Activated naive CD8-positive, alpha-beta T cell treated with anti-CD3 and anti-CD28 coated beads, Interleukin-2, amount 10 ng/mL, durations not matched to agents 7 days and 5 days (primary cell): ENCODE results near the gene ARFGAP1. TPM values are rescaled to one million over a fixed set of nuclear protein-coding genes. Genes with fewer than 3 reads are reported as not detected.

Experiments used
- ATAC-seq: fragments of 150-1000 bp; cut with Tn5 transposase; one replicate; pipeline ENCODE4 v1.10.0; 2021; ENCODE audit warnings: low read depth, moderate library complexity
- POLR2A ChIA-PET: fragments of 350-600 bp; sonication (Branson Sonifier 250); formaldehyde crosslinking; loops from one replicate; lab custom pipeline; 2021; ENCODE audit warnings: antibody characterized with exemption; lab: Charles Lee
- DNase-seq: peaks from one replicate; pipeline ENCODE4 v3.0.0; 2021
- H3K27ac Mint-ChIP-seq: one replicate; pipeline ENCODE4 v1.8.0; 2022; ENCODE audit warnings: mild to moderate bottlenecking, mixed read lengths
- H3K27me3 Mint-ChIP-seq: one replicate; pipeline ENCODE4 v1.8.0; 2022; ENCODE audit warnings: mild to moderate bottlenecking, moderate library complexity, mixed read lengths
- H3K36me3 Mint-ChIP-seq: one replicate; pipeline ENCODE4 v1.8.0; 2021; ENCODE audit warnings: mild to moderate bottlenecking, mixed read lengths
- H3K4me1 Mint-ChIP-seq: one replicate; pipeline ENCODE4 v1.8.0; 2021; ENCODE audit warnings: mixed read lengths
- H3K4me3 Mint-ChIP-seq: one replicate; pipeline ENCODE4 v1.8.0; 2022; ENCODE audit warnings: mild to moderate bottlenecking, moderate library complexity, mixed read lengths
- H3K9me3 Mint-ChIP-seq: one replicate; pipeline ENCODE4 v1.8.0; 2021; ENCODE audit warnings: mixed read lengths
- total RNA-seq, 2 experiments: library from RNA; stranded (reverse); gene quantifications; one replicate each; pipeline ENCODE4 v1.2.3, GENCODE V29; 2021

Gene ARFGAP1
- total RNA-seq, 2 experiments from 2014 or later, result 86.1 to 87.6 TPM

- H3K27me3 Mint-ChIP-seq, result peaks cover 34% of the 10 kb centered on the region
- peak; percentile 57 for ATAC-seq
Observed at GRCh38 chr20:63234693-63235398, 37.8 kb upstream of the ARFGAP1 start.

DNA sequence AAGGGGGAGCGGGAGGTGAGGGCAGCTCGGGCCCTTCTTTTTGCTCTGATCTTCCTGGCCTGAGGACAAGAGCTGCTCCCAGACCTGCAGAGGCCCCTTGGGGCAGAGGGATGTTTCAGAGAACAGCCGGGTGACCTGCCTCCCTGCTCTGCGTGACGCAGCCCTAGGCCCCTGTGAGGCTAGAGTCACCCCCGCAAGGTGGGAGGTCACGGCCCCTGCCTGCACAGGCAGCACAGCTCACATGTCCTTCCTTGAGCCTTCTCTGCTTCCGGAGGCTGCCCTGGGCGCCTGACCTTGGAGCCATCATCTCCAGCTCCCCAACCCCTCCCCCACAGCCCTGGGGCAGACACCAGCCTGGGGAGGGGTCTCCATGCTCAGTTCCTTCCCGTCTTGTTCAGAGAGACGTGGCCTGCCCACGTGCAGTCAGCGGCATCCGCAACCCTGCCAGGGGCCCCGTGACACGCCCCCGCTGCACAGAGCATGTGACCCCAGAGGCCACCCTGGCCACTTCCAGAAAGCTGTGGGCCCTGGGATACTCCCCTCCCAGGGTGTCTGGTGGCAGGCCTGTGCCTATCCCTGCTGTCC, 37.1 kb upstream of the ARFGAP1 start, which contains the start of gene BIRC7:
Gene BIRC7 (plus strand): TSS at position 507 of the 585 bp plus-strand sequence. CDS start 192 bp downstream, outside the sequence.
- ATAC-seq (no peak), DNase-seq (no peak)
- Mint-ChIP-seq H3K9me3 (no peaks in the 10 kb centered on the region), H3K4me1 (no peaks in the 10 kb centered on the region), H3K4me3 (no peak within 1 kb of the TSS), H3K36me3 (no peaks in the 10 kb centered on the region), H3K27ac (no peak within 1 kb of the TSS), H3K27me3 (peaks cover 28% of the 10 kb centered on the region)
- POLR2A ChIA-PET, result no interaction called here

More at GRCh38 chr20:63234693-63235398, 37.8 kb upstream of the ARFGAP1 start:
- Mint-ChIP-seq H3K27ac (no peak overlapping the region), H3K4me3 (no peak overlapping the region), H3K4me1 (no peaks in the 10 kb centered on the region), H3K36me3 (no peaks in the 10 kb centered on the region), H3K9me3 (no peaks in the 10 kb centered on the region)
- DNase-seq, result no peak
- POLR2A ChIA-PET, result no interaction called here

GRCh38 chr20:63236116-63236837, 36.3 kb upstream of the ARFGAP1 start:
- POLR2A ChIA-PET, result no interaction called here
- H3K4me3 Mint-ChIP-seq, result no peak overlapping the region
- DNase-seq (no peak), ATAC-seq (no peak)
- H3K9me3 Mint-ChIP-seq, result no peaks in the 10 kb centered on the region
- H3K27ac Mint-ChIP-seq, result no peak overlapping the region
- peaks cover 21% of the 10 kb centered on the region for H3K27me3 Mint-ChIP-seq
- no peaks in the 10 kb centered on the region for H3K4me1 Mint-ChIP-seq
- H3K36me3 Mint-ChIP-seq, result no peaks in the 10 kb centered on the region

- no peak for ATAC-seq
- Mint-ChIP-seq H3K9me3 (no peaks in the 10 kb centered on the region), H3K4me3 (no peak overlapping the region), H3K27me3 (peaks cover 5% of the 10 kb centered on the region), H3K27ac (no peak overlapping the region), H3K4me1 (no peaks in the 10 kb centered on the region), H3K36me3 (no peaks in the 10 kb centered on the region)
- POLR2A ChIA-PET, result no interaction called here
- DNase-seq, result no peak
Observed at GRCh38 chr20:63238031-63238430, 34.6 kb upstream of the ARFGAP1 start.

GRCh38 chr20:63238514-63239125, 34.0 kb upstream of the ARFGAP1 start:
- POLR2A ChIA-PET, result no interaction called here
- DNase-seq (no peak), ATAC-seq (no peak)
- Mint-ChIP-seq H3K27ac (no peak overlapping the region), H3K27me3 (peaks cover 5% of the 10 kb centered on the region), H3K36me3 (no peaks in the 10 kb centered on the region), H3K4me3 (no peak overlapping the region), H3K9me3 (no peaks in the 10 kb centered on the region), H3K4me1 (no peaks in the 10 kb centered on the region)

DNA sequence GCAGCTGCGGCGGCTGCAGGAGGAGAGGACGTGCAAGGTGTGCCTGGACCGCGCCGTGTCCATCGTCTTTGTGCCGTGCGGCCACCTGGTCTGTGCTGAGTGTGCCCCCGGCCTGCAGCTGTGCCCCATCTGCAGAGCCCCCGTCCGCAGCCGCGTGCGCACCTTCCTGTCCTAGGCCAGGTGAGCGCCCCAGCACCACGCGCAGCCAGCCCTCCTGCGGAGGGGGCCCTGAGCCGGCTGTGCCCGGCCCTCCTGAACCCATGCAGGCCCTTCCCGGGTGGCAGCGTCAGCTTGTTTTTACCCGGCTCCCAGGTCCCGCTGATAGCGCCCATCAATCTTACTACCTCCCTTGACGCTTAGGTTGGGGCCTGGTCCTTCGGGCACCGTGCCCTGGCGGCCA, 33.2 kb upstream of the ARFGAP1 start:
- POLR2A ChIA-PET, result no interaction called here
- Mint-ChIP-seq H3K27ac (no peak overlapping the region), H3K27me3 (peaks cover 3% of the 10 kb centered on the region), H3K36me3 (no peaks in the 10 kb centered on the region), H3K9me3 (no peaks in the 10 kb centered on the region), H3K4me1 (no peaks in the 10 kb centered on the region), H3K4me3 (no peak overlapping the region)
- DNase-seq, result no peak
- no peak for ATAC-seq

DNA sequence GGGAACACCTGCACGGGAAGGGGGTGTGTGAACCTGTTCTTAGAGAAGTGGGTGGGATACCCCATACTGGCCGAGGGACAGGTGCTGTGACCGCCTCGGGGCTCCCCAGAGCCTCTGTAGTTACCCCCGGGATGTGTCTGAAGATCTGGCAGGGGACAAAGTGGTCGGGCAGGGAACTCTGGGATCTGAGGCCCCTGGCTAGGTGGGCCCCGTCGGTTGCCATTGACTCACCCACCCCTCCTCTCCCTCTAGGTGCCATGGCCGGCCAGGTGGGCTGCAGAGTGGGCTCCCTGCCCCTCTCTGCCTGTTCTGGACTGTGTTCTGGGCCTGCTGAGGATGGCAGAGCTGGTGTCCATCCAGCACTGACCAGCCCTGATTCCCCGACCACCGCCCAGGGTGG, 32.6 kb upstream of the ARFGAP1 start:
- DNase-seq (no peak), ATAC-seq (no peak)
- no peaks in the 10 kb centered on the region for H3K36me3 Mint-ChIP-seq
- H3K27ac Mint-ChIP-seq, result no peak overlapping the region
- H3K27me3 Mint-ChIP-seq, result no peaks in the 10 kb centered on the region
- H3K4me3 Mint-ChIP-seq, result no peak overlapping the region
- H3K4me1 Mint-ChIP-seq, result no peaks in the 10 kb centered on the region
- POLR2A ChIA-PET, result no interaction called here
- no peaks in the 10 kb centered on the region for H3K9me3 Mint-ChIP-seq

DNA sequence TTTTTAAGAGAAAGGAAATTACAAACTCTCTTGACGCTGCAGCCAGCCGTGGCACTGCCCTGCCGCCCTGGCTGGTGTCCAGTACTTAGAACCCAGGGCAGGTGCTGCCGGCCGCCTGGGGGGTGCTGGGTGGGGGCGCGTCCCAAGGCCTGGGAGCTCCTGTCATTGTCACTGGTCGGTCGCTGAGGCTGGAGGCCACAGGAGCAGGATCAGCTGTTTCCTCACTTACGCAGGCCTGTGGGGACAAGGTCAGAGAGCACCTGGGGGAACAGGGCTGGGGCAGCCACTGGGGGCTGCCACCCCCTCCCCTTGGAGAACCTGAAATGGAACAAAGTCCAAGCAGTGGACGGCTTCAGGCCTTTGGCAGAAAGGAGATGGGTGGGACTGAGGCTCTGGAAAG, 31.3 kb upstream of the ARFGAP1 start:
- Mint-ChIP-seq H3K9me3 (no peaks in the 10 kb centered on the region), H3K27ac (no peak overlapping the region), H3K27me3 (peaks cover 4% of the 10 kb centered on the region), H3K4me3 (no peak overlapping the region), H3K4me1 (no peaks in the 10 kb centered on the region), H3K36me3 (no peaks in the 10 kb centered on the region)
- no peak for ATAC-seq
- POLR2A ChIA-PET, result no interaction called here
- DNase-seq, result no peak

GRCh38 chr20:63242736-63243135, 29.9 kb upstream of the ARFGAP1 start:
- Mint-ChIP-seq H3K4me3 (no peak overlapping the region), H3K27me3 (peaks cover 4% of the 10 kb centered on the region), H3K36me3 (no peaks in the 10 kb centered on the region), H3K27ac (no peak overlapping the region), H3K9me3 (no peaks in the 10 kb centered on the region), H3K4me1 (no peaks in the 10 kb centered on the region)
- DNase-seq, result no peak
- no peak for ATAC-seq
- POLR2A ChIA-PET, result no interaction called here

- no peak overlapping the region for H3K4me3 Mint-ChIP-seq
- H3K27me3 Mint-ChIP-seq, result peaks cover 8% of the 10 kb centered on the region
- H3K9me3 Mint-ChIP-seq, result no peaks in the 10 kb centered on the region
- H3K4me1 Mint-ChIP-seq, result no peaks in the 10 kb centered on the region
- POLR2A ChIA-PET, result no interaction called here
- no peak overlapping the region for H3K27ac Mint-ChIP-seq
- DNase-seq, result no peak
- no peak for ATAC-seq
- H3K36me3 Mint-ChIP-seq, result no peaks in the 10 kb centered on the region
Observed at GRCh38 chr20:63243604-63244247, 28.9 kb upstream of the ARFGAP1 start.

GRCh38 chr20:63244468-63244867, 28.1 kb upstream of the ARFGAP1 start:
- H3K9me3 Mint-ChIP-seq, result no peaks in the 10 kb centered on the region
- H3K27ac Mint-ChIP-seq, result no peak overlapping the region
- H3K36me3 Mint-ChIP-seq, result no peaks in the 10 kb centered on the region
- no peak overlapping the region for H3K4me3 Mint-ChIP-seq
- ATAC-seq, result no peak
- peaks cover 9% of the 10 kb centered on the region for H3K27me3 Mint-ChIP-seq
- DNase-seq, result no peak
- POLR2A ChIA-PET, result no interaction called here
- H3K4me1 Mint-ChIP-seq, result no peaks in the 10 kb centered on the region

DNA sequence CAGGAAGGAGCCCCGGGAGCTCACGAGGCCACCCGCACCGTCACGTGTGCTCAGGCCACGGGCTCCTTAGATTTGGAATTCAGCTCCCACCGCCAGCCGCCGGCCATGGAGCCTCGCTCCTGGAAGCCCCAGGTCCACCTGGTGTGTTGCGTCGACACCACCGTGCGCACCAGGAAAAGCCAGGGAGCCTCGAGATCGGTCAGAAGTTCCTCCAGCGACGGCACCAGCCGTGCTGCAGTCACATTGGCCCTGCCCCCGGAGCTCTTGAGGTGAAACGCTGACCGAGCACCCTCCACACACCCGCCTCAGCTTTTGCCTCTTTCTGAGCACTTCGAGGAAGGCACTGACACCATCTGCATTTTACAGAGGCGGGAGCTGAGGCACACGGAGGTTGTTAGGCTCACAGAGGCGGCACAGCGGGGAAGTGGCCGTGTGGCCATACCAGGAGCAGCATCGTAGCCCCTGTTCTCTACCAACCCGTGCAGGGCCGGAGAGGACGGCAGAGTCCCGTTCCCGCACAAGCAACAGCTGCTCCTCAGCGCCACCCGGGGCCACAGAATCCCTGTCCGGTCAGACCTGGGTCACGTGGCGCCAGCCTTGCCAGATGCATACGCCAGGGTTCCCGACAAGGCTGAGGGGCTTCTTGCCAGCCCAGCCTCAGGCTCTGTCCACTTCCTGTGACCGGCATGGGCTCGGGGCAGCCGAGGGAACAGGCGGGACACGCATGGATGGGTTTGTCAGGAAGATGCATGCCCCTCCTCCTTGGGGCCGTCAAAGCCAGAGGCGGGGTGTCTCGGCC, 25.9 kb upstream of the ARFGAP1 start:
- ATAC-seq, result no peak
- Mint-ChIP-seq H3K4me3 (no peak overlapping the region), H3K4me1 (no peaks in the 10 kb centered on the region), H3K36me3 (no peaks in the 10 kb centered on the region), H3K9me3 (no peaks in the 10 kb centered on the region), H3K27me3 (peaks cover 9% of the 10 kb centered on the region), H3K27ac (no peak overlapping the region)
- POLR2A ChIA-PET, result no interaction called here
- no peak for DNase-seq
